ENCODE measurements around the gene ATG7.
A peak's percentile ranks its signal among the peaks of the same experiment; 100 is the strongest.

ATG7 gene

GRCh38 chr3:11288786-11289637, 16.8 kb downstream of the ATG7 start:
- peak overlapping the region; percentile 24 for H3K4me3 ChIP-seq (ENCODE audit: low read length)
- peak; percentile 80 for DNase-seq (ENCODE audit: low read depth, low spot score)

- no peak for DNase-seq (ENCODE audit: low read depth, low spot score)
- no peak overlapping the region for H3K4me3 ChIP-seq (ENCODE audit: low read length)
Observed at GRCh38 chr3:11289864-11290263, 17.7 kb downstream of the ATG7 start.

- DNase-seq (ENCODE audit: low read depth, low spot score): peak; percentile 91
- no peak overlapping the region for H3K4me3 ChIP-seq (ENCODE audit: low read length)
Observed at GRCh38 chr3:11290743-11291680, 18.8 kb downstream of the ATG7 start.

DNA sequence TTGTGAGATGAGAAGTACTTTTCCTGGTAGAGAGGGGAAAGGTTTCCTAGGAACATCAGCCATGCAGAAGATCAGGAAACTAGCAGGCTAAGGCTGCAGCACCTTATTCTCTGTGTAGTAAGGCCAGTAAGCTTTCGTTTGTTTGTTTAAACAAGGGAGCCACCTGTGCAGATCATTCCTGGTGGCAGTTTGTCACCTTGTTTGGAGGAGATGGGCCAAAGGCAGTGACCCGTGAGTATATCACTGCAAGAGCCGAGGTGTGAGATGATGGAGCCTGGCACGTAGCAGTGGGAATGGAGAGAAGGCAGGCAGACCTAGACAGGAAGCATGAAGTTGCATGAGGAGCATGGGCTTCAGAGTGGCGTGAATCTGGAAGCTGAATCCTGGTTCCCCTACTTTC, 19.6 kb downstream of the ATG7 start:
- H3K4me3 ChIP-seq (ENCODE audit: low read length): no peak overlapping the region
- DNase-seq (ENCODE audit: low read depth, low spot score): no peak

GRCh38 chr3:11297126-11297525, 24.9 kb downstream of the ATG7 start:
- DNase-seq (ENCODE audit: low read depth, low spot score): no peak
- no peak overlapping the region for H3K4me3 ChIP-seq (ENCODE audit: low read length)

DNA sequence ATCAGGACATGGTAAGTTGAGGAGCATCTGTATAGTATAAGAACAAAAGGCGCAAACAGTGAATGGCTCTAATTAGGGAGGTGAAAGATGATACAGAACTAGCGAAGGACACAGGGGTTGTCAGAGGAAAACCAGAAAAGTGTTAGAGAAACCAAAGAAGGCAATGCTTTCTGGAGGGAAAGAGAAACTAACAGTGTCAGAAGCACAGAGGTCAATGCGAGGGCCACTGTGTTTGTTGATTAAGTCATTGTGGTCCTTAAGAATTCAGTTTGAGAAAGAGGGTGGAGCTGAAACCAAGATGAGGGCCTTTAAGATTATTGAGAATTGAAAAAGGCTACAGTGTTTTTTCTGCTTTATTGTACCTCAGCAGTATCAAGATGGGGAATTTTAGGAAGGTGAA, 28.8 kb downstream of the ATG7 start:
- no peak overlapping the region for H3K4me3 ChIP-seq (ENCODE audit: low read length)
- DNase-seq (ENCODE audit: low read depth, low spot score): no peak

DNA sequence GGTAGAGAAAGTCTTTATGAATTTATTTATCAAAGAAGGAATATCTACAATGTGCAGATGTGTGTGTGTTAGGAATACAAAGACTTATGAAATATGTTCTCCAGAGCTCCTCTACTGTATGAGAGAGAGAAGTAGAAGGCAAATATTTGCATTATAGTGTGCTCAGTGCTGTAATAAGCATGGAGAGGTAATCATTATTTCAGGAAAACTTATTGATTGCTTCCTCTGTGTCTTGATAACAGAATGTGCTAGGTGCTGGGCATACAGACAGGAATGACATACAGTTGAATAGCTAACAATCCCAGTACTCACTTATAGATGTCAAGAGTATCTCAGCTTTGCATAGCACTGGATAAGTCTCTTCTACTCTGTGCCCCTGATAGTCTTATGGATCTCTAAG, 30.2 kb downstream of the ATG7 start:
- DNase-seq (ENCODE audit: low read depth, low spot score): no peak
- no peak overlapping the region for H3K4me3 ChIP-seq (ENCODE audit: low read length)

DNA sequence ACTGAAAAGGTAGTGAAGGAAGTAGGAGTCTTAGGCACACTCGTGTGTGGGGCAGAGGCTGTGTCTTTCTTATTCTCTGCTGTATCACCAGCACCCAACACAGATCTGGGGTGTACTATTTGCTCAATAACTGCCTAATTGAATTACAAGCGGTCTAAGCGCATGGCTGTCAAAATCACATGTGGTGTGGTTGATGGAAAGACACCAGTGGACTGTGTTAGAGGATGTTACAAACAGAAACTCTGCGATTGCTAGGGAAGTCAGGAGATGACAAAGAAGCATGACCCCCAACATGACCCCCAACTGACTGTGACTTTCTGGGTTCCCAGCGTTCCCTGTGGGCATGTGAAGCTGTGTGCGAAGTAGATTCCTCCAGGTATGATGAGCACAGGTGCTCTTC, 32.0 kb downstream of the ATG7 start:
- H3K4me3 ChIP-seq (ENCODE audit: low read length): no peak overlapping the region
- DNase-seq (ENCODE audit: low read depth, low spot score): no peak

DNA sequence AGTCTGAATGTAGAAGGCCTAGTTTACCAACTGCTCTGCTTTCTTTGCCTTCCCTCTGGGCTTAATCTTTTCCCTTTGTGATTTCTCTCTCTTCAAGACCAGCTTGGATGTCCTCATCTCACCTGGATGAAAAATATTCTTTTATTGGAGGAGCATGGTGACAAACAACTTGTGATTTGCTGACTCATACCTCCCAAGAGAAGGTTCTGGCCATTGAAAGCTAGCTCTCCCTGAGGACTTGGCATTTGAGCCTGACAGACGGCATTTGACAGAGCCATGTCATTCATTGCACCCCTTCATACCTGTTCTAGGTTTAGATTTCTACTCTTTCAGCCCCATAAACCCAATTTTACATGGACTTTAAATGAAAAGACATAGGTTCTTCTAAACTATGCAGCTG, 33.3 kb downstream of the ATG7 start:
- DNase-seq (ENCODE audit: low read depth, low spot score): no peak
- H3K4me3 ChIP-seq (ENCODE audit: low read length): no peak overlapping the region

- peak; percentile 83 for DNase-seq (ENCODE audit: low read depth, low spot score)
- H3K4me3 ChIP-seq (ENCODE audit: low read length): no peak overlapping the region
Observed at GRCh38 chr3:11306817-11307589, 34.8 kb downstream of the ATG7 start.

DNA sequence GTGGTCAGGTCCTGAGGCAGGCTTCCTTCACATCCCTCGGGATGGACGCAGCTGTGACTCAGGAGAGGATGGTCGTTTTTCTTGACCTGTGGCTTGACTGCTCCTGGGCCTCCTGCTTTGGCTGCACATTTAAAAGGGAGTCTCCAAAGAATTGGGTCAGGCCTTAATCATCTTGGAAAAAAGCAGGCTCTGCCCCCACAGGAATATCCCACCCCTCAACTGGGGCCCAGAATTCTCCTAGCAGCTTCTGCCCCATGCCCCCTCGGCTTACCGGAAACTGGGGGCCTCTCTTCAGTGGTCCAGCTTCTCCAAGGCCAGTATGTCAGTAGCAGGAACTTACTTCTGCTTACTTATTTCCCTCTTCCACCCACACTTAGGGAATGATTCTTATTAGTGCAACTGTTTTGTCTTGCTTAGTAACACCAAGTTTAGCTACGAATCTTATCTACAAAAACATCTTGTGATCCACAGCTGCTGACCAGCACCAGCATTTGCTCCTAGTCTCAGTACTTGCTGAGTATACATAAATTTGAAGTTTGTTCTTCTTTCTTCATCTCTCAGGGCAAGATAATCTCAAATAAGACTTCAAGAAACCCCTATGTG, 35.7 kb downstream of the ATG7 start:
- H3K4me3 ChIP-seq (ENCODE audit: low read length): no peak overlapping the region
- no peak for DNase-seq (ENCODE audit: low read depth, low spot score)

GRCh38 chr3:11310258-11310657, 38.1 kb downstream of the ATG7 start:
- DNase-seq (ENCODE audit: low read depth, low spot score): no peak
- H3K4me3 ChIP-seq (ENCODE audit: low read length): no peak overlapping the region

GRCh38 chr3:11312166-11312565, 40.0 kb downstream of the ATG7 start:
- no peak overlapping the region for H3K4me3 ChIP-seq (ENCODE audit: low read length)
- DNase-seq (ENCODE audit: low read depth, low spot score): no peak

DNA sequence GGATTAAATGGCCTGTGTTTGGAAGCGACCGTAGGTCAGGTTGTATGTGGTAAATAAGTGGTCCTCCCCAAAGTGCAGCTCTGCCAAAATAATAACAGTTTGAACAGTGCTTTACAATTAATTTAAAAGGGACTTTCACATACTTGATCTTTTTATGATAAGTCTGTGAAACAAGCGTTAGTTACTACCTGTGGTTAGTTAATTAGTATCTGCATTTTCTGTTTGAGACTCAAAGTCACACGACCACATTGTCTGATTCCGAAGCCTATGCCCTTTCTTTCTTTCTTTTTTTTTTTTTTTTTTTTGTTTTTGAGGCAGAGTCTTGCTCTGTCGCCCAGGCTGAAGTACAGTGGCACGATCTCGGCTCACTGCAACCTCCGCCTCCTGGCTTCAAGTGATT, 45.1 kb downstream of the ATG7 start:
- DNase-seq (ENCODE audit: low read depth, low spot score): no peak

DNA sequence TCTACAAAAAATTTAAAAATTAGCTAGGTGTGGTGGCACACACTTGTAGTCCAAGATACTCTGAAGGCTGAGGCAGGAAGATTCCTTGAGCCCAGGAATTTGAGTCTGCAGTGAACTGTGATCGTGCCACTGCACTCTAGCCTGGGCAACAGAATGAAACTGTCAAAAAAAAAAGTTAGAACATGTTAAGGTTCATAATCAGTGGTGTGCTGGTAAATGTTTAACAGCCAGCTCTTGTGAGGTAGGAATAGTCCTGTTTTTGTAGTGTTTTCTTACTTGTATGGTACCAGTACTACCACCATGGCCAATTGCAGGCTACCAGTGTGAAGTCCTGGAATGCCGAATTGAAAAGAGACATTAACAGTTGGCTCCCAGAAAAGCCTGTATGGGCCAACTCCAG, 50.7 kb downstream of the ATG7 start:
- no peak overlapping the region for H3K4me3 ChIP-seq (ENCODE audit: low read length)
- no peak for DNase-seq (ENCODE audit: low read depth, low spot score)

More for the DNA sequence above, 45.1 kb downstream of the ATG7 start:
- no peak overlapping the region for H3K4me3 ChIP-seq (ENCODE audit: low read length)

GRCh38 chr3:11323813-11324212, 51.6 kb downstream of the ATG7 start:
- H3K4me3 ChIP-seq (ENCODE audit: low read length): no peak overlapping the region
- DNase-seq (ENCODE audit: low read depth, low spot score): no peak

DNA sequence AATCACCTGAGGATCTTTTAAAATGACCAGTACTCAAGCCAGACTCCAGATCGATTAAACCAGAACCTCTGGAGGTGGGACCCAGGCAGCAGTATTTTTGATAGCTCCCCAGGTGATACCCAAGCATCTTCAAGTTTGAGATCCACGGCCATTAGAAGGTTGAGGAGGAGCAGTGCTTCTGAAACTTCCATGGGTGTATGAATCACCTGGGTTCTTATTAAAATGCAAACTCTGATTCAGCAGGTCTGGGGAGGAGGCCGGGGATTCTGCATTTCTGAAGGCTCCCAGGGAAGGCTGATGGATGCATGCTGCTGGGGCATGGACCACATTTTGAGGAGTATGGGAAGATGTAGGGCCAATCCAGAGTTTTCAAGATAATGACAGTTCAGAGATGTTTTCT, 55.4 kb downstream of the ATG7 start:
- DNase-seq (ENCODE audit: low read depth, low spot score): no peak
- no peak overlapping the region for H3K4me3 ChIP-seq (ENCODE audit: low read length)

GRCh38 chr3:11328196-11328945, 56.2 kb downstream of the ATG7 start:
- no peak overlapping the region for H3K4me3 ChIP-seq (ENCODE audit: low read length)
- no peak for DNase-seq (ENCODE audit: low read depth, low spot score)
